HG03135 (cell line): ENCODE measurements around the gene ITGB4.

Source experiments
- ATAC-seq: cut with Tn5 transposase; IDR thresholded peaks from one replicate; pipeline ENCODE4 v1.9.1; 2021; ENCODE audit warnings: mild to moderate bottlenecking, moderate library complexity; ENCODE audit not compliant: unreplicated experiment

ITGB4 gene

DNA sequence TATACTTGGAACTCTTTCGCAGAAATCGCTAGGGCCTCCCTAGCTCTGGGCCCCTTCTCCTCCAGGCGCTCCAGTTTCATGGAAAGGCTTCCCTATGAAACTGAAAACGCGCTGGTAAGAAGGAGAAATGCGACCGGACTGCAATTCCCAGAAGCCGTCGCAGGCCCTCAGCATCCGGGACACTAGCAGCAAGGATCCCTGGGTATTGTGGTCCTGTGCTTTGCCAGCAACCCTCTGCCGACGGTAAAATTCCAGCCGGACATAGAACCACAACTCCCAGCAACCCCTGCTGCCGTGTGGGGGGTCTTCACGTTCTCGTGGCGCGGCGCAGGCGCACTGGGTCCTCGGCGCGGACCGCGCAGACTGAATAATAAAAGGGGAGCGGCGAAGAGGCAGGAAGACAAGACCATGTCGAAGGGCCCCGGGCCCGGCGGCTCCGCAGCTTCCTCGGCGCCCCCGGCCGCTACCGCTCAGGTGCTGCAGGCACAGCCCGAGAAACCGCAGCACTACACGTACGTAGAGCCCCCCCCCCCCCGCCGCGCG lies 63.3 kb downstream of the ITGB4 start, which contains the start of gene UNK:
Gene UNK, plus strand, starts transcription at position 334 of the 543 bp plus-strand sequence. Its CDS starts 75 bp downstream, at position 409.
- peak; percentile 59 for ATAC-seq

DNA sequence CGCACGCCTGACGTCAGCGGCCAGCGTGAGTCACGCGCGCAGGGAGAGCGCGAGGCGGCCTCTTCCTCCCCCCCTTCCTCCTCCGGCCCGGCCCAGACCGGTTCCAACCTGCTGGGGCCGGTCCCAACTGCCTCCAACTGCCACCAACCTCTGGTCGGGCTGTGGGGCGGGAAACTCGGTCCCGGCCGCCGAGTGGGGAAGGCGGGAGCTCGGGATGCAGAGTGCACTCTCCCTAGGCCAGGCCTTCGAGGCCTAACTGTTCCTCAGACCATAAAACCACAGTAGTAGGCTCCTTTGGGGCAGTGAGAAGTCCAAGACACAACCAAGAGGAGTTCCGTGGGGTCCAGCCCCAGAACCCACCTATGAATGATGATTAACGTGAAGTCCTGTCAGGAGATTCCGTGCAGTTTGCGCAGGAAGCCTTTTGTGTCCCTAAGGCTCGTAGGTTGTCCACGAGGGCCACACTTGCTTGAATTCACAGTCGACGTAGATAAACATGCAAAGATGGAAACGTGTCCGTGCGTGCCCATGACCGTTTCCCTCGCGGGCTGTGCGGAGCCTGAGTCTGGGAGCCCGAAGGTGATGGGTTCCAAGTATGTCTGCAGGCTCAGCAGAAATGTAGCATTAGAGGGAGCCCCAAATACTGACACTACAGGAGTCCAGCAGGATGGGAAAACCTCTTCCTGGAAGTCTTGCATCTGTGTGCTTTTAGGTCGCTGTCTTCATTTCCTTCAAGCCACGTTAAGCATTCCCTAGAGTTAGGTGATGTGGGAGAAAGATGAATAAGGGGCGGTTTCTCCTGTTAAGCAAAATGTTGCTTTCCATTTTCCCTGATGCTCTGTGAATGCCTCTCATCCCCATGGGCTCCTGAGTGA lies 64.0 kb downstream of the ITGB4 start:
- peak; percentile 51 for ATAC-seq

DNA sequence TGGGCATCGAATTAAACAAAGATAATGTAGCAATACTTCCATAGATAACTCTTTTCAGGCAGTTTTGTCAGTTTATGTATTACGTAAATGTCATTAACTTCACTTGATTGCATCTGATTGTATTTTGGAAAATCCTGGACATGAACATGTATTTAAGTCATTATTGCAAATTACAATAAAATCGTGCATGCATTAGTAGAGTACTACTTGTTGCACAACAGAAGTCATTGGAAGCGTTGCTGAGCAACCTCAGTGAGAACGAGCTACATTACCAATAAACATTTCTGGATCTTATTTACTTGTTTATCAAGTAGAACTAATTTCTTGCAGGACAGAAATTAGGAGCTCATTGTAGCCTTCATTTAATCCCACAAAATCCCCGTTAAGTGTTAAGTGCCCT lies 70.0 kb downstream of the ITGB4 start:
- ATAC-seq, result no peak

DNA sequence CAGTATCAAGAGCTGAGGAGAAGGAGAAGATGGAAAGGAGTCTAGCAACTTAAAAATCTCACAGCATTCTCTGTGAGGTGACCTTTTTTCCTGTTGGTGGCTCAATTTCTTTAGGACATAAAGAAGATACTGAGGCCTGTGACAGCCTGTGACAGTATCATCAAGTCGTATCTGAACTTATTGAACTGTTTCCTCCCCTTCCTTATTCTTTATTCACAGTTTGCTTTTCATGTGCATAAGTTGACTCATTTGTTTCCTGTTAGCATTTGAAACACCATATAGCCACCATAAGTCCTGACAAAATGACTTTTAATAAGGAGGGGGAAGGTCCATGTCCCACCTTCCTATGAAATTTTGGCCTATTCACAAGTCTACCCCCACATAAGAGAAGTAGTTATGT lies 72.2 kb downstream of the ITGB4 start:
- no peak for ATAC-seq

- ATAC-seq, result no peak
Measured at GRCh38 chr17:75795820-75796607, 74.8 kb downstream of the ITGB4 start.

DNA sequence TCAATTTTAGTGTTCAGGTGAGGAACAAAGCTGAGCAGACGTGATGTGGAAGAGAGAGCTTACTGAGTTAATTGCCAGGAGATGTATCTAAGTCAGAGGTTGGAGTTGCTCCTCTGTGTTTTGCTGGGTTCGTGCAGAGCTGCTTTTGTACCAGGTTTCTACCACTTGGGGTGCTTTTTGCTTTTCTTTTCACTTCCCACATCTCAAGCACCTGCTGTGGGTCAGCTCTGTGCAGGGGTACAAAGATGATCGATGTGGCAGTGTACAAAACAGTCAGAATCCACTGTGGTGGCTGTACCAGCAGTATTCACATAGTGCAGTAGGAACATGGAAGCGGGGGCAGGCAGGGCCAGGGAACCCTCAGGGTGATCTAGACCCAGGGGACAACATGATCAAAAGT lies 78.1 kb downstream of the ITGB4 start:
- no peak for ATAC-seq

GRCh38 chr17:75803883-75804282 lies 82.6 kb downstream of the ITGB4 start:
- no peak for ATAC-seq

DNA sequence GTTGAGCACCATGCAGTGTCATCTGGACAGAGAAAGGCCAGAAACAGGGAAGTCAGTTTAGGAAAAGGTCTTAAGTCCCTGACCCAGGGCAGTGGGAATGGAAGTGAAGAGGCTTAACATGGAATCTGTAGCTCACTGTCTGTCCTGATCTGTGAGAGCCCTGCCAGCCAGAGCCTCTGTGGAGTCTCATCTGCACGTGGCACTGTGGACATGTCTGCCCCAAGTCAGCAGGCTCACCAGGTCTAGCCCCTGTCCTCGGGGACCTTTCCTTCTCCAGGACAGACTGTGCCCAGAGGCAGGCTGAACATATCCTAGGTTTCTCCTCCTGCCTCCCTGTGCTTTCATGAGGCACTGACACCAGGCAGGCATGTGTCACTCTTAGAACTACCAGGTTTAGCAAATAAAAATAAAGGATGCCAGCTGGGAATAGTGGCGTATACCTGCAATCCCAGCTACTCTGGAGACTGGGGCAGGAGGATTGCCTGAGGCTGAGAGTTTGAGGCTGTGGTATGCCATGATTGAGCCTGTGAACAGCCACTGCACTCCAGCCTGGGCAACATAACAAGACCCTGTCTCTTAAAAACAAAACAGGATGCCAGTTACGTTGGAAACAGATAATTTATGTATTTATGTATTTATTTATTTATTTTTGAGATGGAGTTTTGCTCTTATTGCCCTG lies 85.7 kb downstream of the ITGB4 start:
- ATAC-seq, result no peak
